ENCODE measurements around the gene GATA1.

The GATA1 gene

DNA sequence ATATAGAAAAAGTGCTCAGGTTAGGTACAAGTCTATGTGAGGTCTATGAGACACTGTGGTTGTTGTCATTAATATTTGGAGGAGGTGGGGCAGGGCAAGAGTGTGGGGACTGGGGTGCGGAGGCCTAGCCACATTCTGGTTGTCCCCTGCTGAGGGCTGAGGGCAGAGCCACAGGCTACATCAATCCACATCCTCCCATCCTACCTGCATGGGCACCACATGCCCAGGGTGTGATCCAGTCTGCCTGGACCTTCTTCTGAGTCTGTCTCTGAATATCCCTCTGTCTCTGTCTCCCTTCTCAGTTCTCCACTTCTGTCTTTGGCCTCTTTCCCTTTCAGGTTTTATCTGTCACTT lies 1.2 kb upstream of the GATA1 start:
- no peak overlapping the region for H3K4me2 ChIP-seq (ENCODE audit: low read depth, low read length)
- no peak overlapping the region for H2AFZ ChIP-seq (ENCODE audit: low read length)
- no peaks in the 10 kb centered on the region for H3F3A ChIP-seq (ENCODE audit: insufficient read depth, low read length)
- no peaks in the 10 kb centered on the region for H4K20me1 ChIP-seq (ENCODE audit: insufficient read depth, low read length)
- H3K27ac ChIP-seq (ENCODE audit: low read length) = no peak overlapping the region
- no peaks in the 10 kb centered on the region for H3K79me2 ChIP-seq (ENCODE audit: low read length)
- no peak overlapping the region for H3K4me3 ChIP-seq (ENCODE audit: low read length)
- no peaks in the 10 kb centered on the region for H3K4me1 ChIP-seq (ENCODE audit: low read length)
- H3K36me3 ChIP-seq (replicated peaks; ENCODE audit: insufficient read depth, low read length) = no peaks in the 10 kb centered on the region
- H3K9ac ChIP-seq (ENCODE audit: low read length) = no peak overlapping the region
- no peak for DNase-seq
- no peaks in the 10 kb centered on the region for H3K9me3 ChIP-seq (replicated peaks; ENCODE audit: insufficient read depth, low read length)
- TF ChIP-seq, protein P1, sequence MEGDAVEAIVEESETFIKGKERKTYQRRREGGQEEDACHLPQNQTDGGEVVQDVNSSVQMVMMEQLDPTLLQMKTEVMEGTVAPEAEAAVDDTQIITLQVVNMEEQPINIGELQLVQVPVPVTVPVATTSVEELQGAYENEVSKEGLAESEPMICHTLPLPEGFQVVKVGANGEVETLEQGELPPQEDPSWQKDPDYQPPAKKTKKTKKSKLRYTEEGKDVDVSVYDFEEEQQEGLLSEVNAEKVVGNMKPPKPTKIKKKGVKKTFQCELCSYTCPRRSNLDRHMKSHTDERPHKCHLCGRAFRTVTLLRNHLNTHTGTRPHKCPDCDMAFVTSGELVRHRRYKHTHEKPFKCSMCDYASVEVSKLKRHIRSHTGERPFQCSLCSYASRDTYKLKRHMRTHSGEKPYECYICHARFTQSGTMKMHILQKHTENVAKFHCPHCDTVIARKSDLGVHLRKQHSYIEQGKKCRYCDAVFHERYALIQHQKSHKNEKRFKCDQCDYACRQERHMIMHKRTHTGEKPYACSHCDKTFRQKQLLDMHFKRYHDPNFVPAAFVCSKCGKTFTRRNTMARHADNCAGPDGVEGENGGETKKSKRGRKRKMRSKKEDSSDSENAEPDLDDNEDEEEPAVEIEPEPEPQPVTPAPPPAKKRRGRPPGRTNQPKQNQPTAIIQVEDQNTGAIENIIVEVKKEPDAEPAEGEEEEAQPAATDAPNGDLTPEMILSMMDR (IDR thresholded peaks at IDR 0.05; ENCODE audit: low read length) = no peak
- TF ChIP-seq EZH2 (optimal IDR thresholded peaks at IDR 0.05; ENCODE audit: low read depth, low read length) (no peak), EZH2phosphoT487 (IDR thresholded peaks at IDR 0.05; ENCODE audit: low read length) (no peak)
- H3K27me3 ChIP-seq (replicated peaks; ENCODE audit: insufficient read depth, low read length) = no peaks in the 10 kb centered on the region
- H3K9me2 ChIP-seq (replicated peaks; ENCODE audit: insufficient read depth, low read length) = no peaks in the 10 kb centered on the region

DNA sequence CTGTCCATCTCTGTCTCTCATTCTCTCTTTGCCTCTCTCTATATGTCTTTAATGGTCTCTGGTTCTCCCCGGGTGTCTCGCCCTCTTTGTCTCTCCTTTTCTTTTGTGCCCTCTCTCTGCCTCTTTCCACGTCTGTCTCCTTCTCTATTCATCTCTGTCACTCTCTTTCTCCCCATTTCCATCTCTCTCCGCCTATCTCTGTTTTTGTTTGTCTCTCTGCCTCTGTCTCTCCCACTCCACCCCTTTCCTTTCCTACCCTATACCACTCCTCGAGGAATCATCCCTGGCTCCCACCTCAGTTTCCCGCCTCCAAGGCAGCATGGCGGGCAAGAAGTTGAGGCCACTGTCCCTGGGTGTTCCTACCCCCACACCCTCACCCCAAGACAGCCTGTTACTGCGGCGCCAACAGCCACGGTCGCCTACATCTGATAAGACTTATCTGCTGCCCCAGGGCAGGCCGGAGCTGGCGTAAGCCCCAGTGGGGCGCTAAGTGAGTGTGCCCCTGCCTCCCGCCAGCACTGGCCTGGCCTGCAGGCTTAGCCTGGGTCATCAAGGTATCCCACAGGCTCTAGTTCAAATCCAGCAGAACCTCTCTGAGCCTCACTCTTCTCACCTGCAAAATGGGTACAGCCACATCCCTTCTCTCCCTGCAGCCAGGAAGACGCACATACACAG lies 713 bp upstream of the GATA1 start:
- no peak for TF ChIP-seq EZH2 (optimal IDR thresholded peaks at IDR 0.05; ENCODE audit: low read depth, low read length)
- Histone ChIP-seq H3K4me1 (ENCODE audit: low read length) (no peaks in the 10 kb centered on the region), H3K27ac (ENCODE audit: low read length) (no peak overlapping the region), H3K79me2 (ENCODE audit: low read length) (no peaks in the 10 kb centered on the region), H2AFZ (ENCODE audit: low read length) (no peak overlapping the region), H4K20me1 (ENCODE audit: insufficient read depth, low read length) (no peaks in the 10 kb centered on the region), H3K9ac (ENCODE audit: low read length) (no peak overlapping the region), H3K9me3 (replicated peaks; ENCODE audit: insufficient read depth, low read length) (no peaks in the 10 kb centered on the region), H3K9me2 (replicated peaks; ENCODE audit: insufficient read depth, low read length) (no peaks in the 10 kb centered on the region), H3F3A (ENCODE audit: insufficient read depth, low read length) (no peaks in the 10 kb centered on the region), H3K27me3 (replicated peaks; ENCODE audit: insufficient read depth, low read length) (no peaks in the 10 kb centered on the region), H3K4me3 (ENCODE audit: low read length) (no peak overlapping the region), H3K4me2 (ENCODE audit: low read depth, low read length) (no peak overlapping the region), H3K36me3 (replicated peaks; ENCODE audit: insufficient read depth, low read length) (no peaks in the 10 kb centered on the region)
- DNase-seq = no peak

DNA sequence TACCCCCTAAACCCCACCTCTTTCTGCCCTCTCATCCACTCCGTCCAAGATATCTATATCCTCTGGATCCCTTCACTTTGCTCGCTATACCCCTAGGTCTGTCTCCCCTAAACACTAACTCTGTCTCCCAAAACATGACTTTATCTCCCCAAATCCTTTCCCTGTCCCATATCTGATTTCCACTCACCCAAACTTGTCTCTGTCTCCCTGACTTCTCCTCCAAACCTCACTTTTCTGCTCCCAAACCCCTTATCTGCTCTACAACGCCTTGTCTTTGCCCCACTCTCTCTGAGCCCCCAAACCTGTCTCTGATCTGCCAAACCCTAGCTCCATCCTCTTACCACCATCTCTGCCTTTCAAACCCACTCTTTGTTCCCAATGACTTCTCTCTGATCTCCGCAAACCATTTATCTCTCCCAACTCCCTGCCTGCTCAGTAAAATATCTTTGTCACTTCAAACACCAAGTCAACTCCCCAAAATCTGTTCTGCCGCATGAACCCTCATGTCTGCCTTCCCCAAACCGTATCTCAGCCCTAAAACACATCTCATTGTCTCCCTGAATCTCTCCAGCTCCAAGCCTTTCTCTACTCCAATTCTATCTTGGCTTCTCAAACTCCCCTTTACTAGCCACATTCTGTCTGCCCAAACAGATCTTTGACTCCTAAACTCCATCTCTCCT lies 575 bp downstream of the GATA1 start:
- Histone ChIP-seq H3K9ac (ENCODE audit: low read length) (no peak overlapping the region), H3K4me3 (ENCODE audit: low read length) (no peak overlapping the region), H3F3A (ENCODE audit: insufficient read depth, low read length) (no peaks in the 10 kb centered on the region), H3K79me2 (ENCODE audit: low read length) (no peaks in the 10 kb centered on the region), H3K36me3 (replicated peaks; ENCODE audit: insufficient read depth, low read length) (no peaks in the 10 kb centered on the region), H4K20me1 (ENCODE audit: insufficient read depth, low read length) (no peaks in the 10 kb centered on the region), H3K4me2 (ENCODE audit: low read depth, low read length) (no peak overlapping the region), H3K9me3 (replicated peaks; ENCODE audit: insufficient read depth, low read length) (no peaks in the 10 kb centered on the region), H3K4me1 (ENCODE audit: low read length) (no peaks in the 10 kb centered on the region), H3K27ac (ENCODE audit: low read length) (no peak overlapping the region), H3K9me2 (replicated peaks; ENCODE audit: insufficient read depth, low read length) (no peaks in the 10 kb centered on the region), H3K27me3 (replicated peaks; ENCODE audit: insufficient read depth, low read length) (no peaks in the 10 kb centered on the region), H2AFZ (ENCODE audit: low read length) (no peak overlapping the region)
- TF ChIP-seq EZH2phosphoT487 (IDR thresholded peaks at IDR 0.05; ENCODE audit: low read length) (no peak), EZH2 (optimal IDR thresholded peaks at IDR 0.05; ENCODE audit: low read depth, low read length) (no peak)
- TF ChIP-seq, protein P1 (IDR thresholded peaks at IDR 0.05; ENCODE audit: low read length) = no peak
- DNase-seq = no peak
